ENCODE data around the gene C5. TPM values are rescaled to one million over a fixed set of nuclear protein-coding genes. Genes with fewer than 3 reads are reported as not detected.

C5 gene
- total RNA-seq, 1 experiment from 2014 or later = 0.57 TPM

DNA sequence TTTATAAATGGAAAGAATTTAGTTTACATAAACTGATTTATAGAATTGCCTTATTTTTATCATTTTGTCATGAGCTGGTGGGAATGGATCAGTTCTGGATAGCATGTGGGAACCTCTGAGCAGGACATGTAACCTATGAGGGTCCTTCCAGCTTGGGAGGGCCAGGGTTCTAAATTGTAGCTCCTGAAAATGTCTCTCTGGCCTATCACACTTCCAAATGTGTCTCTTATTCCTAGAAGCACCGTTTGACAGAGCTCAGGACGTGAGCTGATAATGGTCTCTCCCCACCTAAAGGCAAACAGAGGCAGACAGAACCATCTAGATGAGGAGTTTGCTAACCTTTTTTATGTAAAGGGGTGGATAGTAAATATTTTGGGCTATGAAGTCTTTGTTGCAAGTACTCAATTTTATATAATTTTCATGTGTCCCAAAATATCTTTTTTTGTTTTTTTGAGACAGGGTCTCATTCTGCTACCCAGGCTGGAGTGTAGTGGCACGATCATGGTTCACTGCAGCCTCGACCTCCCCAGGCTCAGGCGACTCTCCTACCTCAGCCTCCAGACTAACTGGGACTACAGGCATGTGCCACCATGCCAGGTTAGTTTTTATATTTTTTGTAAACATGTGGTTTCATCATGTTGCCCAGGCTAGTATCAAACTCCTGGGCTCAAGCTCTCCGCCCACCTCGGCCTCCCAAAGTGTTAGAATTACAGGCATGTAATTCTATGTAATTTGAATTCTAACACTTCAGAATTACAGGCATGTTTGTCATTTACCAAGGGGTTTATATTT, 127.5 kb downstream of the C5 start (continued):
- TF ChIP-seq, protein P1, sequence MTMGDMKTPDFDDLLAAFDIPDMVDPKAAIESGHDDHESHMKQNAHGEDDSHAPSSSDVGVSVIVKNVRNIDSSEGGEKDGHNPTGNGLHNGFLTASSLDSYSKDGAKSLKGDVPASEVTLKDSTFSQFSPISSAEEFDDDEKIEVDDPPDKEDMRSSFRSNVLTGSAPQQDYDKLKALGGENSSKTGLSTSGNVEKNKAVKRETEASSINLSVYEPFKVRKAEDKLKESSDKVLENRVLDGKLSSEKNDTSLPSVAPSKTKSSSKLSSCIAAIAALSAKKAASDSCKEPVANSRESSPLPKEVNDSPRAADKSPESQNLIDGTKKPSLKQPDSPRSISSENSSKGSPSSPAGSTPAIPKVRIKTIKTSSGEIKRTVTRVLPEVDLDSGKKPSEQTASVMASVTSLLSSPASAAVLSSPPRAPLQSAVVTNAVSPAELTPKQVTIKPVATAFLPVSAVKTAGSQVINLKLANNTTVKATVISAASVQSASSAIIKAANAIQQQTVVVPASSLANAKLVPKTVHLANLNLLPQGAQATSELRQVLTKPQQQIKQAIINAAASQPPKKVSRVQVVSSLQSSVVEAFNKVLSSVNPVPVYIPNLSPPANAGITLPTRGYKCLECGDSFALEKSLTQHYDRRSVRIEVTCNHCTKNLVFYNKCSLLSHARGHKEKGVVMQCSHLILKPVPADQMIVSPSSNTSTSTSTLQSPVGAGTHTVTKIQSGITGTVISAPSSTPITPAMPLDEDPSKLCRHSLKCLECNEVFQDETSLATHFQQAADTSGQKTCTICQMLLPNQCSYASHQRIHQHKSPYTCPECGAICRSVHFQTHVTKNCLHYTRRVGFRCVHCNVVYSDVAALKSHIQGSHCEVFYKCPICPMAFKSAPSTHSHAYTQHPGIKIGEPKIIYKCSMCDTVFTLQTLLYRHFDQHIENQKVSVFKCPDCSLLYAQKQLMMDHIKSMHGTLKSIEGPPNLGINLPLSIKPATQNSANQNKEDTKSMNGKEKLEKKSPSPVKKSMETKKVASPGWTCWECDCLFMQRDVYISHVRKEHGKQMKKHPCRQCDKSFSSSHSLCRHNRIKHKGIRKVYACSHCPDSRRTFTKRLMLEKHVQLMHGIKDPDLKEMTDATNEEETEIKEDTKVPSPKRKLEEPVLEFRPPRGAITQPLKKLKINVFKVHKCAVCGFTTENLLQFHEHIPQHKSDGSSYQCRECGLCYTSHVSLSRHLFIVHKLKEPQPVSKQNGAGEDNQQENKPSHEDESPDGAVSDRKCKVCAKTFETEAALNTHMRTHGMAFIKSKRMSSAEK (CRISPR knock-in tag; IDR thresholded peaks at IDR 0.05; ENCODE audit: borderline replicate concordance) = no peak
- TF ChIP-seq, protein P2, sequence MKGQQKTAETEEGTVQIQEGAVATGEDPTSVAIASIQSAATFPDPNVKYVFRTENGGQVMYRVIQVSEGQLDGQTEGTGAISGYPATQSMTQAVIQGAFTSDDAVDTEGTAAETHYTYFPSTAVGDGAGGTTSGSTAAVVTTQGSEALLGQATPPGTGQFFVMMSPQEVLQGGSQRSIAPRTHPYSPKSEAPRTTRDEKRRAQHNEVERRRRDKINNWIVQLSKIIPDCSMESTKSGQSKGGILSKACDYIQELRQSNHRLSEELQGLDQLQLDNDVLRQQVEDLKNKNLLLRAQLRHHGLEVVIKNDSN (CRISPR knock-in tag; IDR thresholded peaks at IDR 0.05) = no peak
- TF ChIP-seq, protein P3, sequence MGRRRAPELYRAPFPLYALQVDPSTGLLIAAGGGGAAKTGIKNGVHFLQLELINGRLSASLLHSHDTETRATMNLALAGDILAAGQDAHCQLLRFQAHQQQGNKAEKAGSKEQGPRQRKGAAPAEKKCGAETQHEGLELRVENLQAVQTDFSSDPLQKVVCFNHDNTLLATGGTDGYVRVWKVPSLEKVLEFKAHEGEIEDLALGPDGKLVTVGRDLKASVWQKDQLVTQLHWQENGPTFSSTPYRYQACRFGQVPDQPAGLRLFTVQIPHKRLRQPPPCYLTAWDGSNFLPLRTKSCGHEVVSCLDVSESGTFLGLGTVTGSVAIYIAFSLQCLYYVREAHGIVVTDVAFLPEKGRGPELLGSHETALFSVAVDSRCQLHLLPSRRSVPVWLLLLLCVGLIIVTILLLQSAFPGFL (CRISPR knock-in tag; IDR thresholded peaks at IDR 0.05; ENCODE audit: borderline replicate concordance) = no peak
- TF ChIP-seq PRRX2 (CRISPR knock-in tag; IDR thresholded peaks at IDR 0.05) = no peak
- TF ChIP-seq ELF4 (CRISPR knock-in tag; IDR thresholded peaks at IDR 0.05; ENCODE audit: low read depth) = no peak
- no peak for TF ChIP-seq ESRRA (CRISPR knock-in tag; IDR thresholded peaks at IDR 0.05; ENCODE audit: borderline replicate concordance)
- TF ChIP-seq, protein P4, sequence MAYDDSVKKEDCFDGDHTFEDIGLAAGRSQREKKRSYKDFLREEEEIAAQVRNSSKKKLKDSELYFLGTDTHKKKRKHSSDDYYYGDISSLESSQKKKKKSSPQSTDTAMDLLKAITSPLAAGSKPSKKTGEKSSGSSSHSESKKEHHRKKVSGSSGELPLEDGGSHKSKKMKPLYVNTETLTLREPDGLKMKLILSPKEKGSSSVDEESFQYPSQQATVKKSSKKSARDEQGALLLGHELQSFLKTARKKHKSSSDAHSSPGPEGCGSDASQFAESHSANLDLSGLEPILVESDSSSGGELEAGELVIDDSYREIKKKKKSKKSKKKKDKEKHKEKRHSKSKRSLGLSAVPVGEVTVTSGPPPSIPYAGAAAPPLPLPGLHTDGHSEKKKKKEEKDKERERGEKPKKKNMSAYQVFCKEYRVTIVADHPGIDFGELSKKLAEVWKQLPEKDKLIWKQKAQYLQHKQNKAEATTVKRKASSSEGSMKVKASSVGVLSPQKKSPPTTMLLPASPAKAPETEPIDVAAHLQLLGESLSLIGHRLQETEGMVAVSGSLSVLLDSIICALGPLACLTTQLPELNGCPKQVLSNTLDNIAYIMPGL (CRISPR knock-in tag; IDR thresholded peaks at IDR 0.05) = no peak
- TF ChIP-seq SOX15 (CRISPR knock-in tag; IDR thresholded peaks at IDR 0.05) = no peak
- TF ChIP-seq, protein P5, sequence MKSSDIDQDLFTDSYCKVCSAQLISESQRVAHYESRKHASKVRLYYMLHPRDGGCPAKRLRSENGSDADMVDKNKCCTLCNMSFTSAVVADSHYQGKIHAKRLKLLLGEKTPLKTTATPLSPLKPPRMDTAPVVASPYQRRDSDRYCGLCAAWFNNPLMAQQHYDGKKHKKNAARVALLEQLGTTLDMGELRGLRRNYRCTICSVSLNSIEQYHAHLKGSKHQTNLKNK (CRISPR knock-in tag; IDR thresholded peaks at IDR 0.05) = no peak

DNA sequence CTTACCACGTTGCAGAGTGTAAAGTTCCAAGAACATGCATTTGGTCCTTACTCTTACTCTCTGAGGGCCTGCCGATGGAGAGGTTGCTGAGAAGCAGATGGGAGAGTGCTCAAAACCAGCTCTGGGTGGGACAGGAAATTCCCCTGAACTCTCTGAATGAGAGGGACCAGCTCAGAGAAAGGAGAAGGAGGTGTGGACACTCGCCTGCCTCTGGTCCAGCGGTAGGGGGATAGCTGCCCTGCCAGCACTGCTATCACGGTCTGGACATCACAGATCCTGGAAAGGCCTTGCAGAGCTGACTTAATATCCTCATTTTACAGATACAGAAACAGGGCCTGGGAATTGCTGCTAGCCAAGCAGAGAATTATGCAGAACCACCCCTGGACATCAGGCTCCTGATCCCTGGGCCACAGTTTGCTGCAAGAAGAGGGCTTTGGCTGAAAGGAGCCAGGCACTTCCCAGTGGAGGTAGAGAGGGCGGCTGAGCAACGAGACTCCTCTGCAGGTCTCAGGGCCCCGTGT, 128.4 kb downstream of the C5 start:
- H3K36me3 Mint-ChIP-seq = peaks cover 3% of the 10 kb centered on the region
- POLR2A ChIA-PET = no interaction called here
- CTCF ChIA-PET = interaction anchor here (0.6 to 1.5 kb wide), 5 partner anchors 18 to 59 kb away, joined by 3 to 6 read pairs (median 4); no protein-coding TSS in a partner anchor
- DNase-seq (ENCODE audit: low spot score) = no peak
- TF ChIP-seq, protein P6, sequence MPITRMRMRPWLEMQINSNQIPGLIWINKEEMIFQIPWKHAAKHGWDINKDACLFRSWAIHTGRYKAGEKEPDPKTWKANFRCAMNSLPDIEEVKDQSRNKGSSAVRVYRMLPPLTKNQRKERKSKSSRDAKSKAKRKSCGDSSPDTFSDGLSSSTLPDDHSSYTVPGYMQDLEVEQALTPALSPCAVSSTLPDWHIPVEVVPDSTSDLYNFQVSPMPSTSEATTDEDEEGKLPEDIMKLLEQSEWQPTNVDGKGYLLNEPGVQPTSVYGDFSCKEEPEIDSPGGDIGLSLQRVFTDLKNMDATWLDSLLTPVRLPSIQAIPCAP (CRISPR knock-in tag; IDR thresholded peaks at IDR 0.05) = no peak
- TF ChIP-seq ZNF317 (CRISPR knock-in tag; IDR thresholded peaks at IDR 0.05; ENCODE audit: borderline replicate concordance, low read depth) = no peak
- TF ChIP-seq FOXP1 (CRISPR knock-in tag; IDR thresholded peaks at IDR 0.05; ENCODE audit: borderline replicate concordance) = no peak
- TF ChIP-seq, protein P7, sequence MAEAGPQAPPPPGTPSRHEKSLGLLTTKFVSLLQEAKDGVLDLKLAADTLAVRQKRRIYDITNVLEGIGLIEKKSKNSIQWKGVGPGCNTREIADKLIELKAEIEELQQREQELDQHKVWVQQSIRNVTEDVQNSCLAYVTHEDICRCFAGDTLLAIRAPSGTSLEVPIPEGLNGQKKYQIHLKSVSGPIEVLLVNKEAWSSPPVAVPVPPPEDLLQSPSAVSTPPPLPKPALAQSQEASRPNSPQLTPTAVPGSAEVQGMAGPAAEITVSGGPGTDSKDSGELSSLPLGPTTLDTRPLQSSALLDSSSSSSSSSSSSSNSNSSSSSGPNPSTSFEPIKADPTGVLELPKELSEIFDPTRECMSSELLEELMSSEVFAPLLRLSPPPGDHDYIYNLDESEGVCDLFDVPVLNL (CRISPR knock-in tag; IDR thresholded peaks at IDR 0.05; ENCODE audit: borderline replicate concordance, low read depth) = no peak
- TF ChIP-seq, protein P8, sequence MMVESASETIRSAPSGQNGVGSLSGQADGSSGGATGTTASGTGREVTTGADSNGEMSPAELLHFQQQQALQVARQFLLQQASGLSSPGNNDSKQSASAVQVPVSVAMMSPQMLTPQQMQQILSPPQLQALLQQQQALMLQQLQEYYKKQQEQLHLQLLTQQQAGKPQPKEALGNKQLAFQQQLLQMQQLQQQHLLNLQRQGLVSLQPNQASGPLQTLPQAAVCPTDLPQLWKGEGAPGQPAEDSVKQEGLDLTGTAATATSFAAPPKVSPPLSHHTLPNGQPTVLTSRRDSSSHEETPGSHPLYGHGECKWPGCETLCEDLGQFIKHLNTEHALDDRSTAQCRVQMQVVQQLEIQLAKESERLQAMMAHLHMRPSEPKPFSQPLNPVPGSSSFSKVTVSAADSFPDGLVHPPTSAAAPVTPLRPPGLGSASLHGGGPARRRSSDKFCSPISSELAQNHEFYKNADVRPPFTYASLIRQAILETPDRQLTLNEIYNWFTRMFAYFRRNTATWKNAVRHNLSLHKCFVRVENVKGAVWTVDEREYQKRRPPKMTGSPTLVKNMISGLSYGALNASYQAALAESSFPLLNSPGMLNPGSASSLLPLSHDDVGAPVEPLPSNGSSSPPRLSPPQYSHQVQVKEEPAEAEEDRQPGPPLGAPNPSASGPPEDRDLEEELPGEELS (CRISPR knock-in tag; IDR thresholded peaks at IDR 0.05) = no peak
- no peak for TF ChIP-seq CREM (CRISPR knock-in tag; IDR thresholded peaks at IDR 0.05)
- no peak for TF ChIP-seq ATF1 (CRISPR knock-in tag; IDR thresholded peaks at IDR 0.05)
- TF ChIP-seq, protein P9, sequence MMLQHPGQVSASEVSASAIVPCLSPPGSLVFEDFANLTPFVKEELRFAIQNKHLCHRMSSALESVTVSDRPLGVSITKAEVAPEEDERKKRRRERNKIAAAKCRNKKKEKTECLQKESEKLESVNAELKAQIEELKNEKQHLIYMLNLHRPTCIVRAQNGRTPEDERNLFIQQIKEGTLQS (CRISPR knock-in tag; conservative IDR thresholded peaks at IDR 0.05) = no peak
- no peak for TF ChIP-seq TEAD1 (CRISPR knock-in tag; IDR thresholded peaks at IDR 0.05)
- no peak for TF ChIP-seq ZNF232 (CRISPR knock-in tag; IDR thresholded peaks at IDR 0.05)
- no peak for TF ChIP-seq ZBTB21 (CRISPR knock-in tag; IDR thresholded peaks at IDR 0.05; ENCODE audit: borderline replicate concordance)
- TF ChIP-seq NFYB (CRISPR knock-in tag; conservative IDR thresholded peaks at IDR 0.05; ENCODE audit: low read depth) = no peak
- no peak for TF ChIP-seq SP1 (CRISPR knock-in tag; conservative IDR thresholded peaks at IDR 0.05)
- no peak overlapping the region for H3K4me3 Mint-ChIP-seq
- ATAC-seq = no peak; the same call in 1 of the 2 replicates
- H3K27ac Mint-ChIP-seq = no peak overlapping the region; the same call in none of the 2 replicates
- peaks cover 5% of the 10 kb centered on the region; the same call in 1 of the 2 replicates for H3K27me3 Mint-ChIP-seq (ENCODE audit: low read depth)
- H3K4me1 Mint-ChIP-seq = peaks cover 50% of the 10 kb centered on the region
- H3K9me3 Mint-ChIP-seq = peaks cover 10% of the 10 kb centered on the region

Data from WTC11 (cell line).